AG09319 (cell line): Measurements from ENCODE around the gene TYRO3.
"Not testable (repeated sequence)": the region's sequence is repeated elsewhere in the genome, so short reads cannot be mapped to it uniquely, and the experiment has no call there.

Experiments
- DNase-seq: peaks from one replicate; pipeline ENCODE4 v3.0.0-alpha.2; 2010; ENCODE audit warnings: low read depth; ENCODE audit errors: extremely low read depth
- TF ChIP-seq, protein P1 (sequence below): IDR thresholded peaks from 2 replicates; pipeline ENCODE4 v1.5.1; 2011; ENCODE audit warnings: low read depth, mild to moderate bottlenecking, inconsistent platforms, low read length, moderate library complexity

TYRO3 gene

DNA sequence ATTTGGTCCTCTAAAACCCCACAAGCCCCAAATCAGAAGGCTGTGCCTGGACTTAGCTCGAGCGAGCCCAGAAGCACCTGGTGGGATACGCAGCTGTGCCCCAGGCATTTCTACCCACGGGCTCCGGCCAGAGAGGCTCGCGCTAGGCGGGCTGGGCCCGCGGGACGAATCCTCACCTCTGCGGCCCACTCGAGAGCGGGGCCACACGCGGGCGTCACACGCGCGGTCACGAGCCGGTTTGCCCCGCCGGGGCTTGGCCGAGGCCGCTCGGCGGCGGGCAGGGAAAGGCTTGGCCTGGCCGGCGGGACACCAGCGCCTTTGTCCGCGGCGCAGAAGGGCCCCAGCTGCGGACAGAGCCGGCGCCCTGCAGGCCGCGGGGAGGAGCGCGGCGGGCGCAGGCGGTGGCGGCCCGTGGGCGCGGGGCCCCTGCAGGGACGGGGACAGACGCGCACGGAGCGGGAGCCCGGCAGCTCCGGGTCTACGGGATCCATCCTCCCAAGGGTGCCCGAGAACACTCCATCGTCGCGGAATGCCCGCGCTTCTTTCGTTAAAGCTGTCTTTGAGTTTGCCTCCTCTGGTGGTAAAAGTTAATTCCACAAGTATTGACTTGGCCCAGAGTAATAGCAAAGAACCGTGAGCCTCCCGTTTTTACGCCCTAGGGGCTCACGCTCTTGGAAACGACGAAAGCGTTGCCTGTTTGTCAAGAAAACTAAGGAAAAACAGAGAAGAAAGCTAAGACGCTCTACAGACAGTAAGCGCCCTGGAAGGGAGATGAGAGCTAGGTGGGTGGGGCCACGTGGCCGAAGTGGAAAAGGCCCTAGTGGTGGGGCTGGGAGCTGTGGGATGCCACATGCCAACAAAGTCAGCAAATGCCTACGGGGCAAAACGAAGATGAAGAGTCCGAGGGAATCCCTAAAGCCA lies 26.4 kb downstream of the TYRO3 start:
- TF ChIP-seq, protein P1, sequence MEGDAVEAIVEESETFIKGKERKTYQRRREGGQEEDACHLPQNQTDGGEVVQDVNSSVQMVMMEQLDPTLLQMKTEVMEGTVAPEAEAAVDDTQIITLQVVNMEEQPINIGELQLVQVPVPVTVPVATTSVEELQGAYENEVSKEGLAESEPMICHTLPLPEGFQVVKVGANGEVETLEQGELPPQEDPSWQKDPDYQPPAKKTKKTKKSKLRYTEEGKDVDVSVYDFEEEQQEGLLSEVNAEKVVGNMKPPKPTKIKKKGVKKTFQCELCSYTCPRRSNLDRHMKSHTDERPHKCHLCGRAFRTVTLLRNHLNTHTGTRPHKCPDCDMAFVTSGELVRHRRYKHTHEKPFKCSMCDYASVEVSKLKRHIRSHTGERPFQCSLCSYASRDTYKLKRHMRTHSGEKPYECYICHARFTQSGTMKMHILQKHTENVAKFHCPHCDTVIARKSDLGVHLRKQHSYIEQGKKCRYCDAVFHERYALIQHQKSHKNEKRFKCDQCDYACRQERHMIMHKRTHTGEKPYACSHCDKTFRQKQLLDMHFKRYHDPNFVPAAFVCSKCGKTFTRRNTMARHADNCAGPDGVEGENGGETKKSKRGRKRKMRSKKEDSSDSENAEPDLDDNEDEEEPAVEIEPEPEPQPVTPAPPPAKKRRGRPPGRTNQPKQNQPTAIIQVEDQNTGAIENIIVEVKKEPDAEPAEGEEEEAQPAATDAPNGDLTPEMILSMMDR, result peak; percentile 26
- peak; percentile 8 for DNase-seq

DNA sequence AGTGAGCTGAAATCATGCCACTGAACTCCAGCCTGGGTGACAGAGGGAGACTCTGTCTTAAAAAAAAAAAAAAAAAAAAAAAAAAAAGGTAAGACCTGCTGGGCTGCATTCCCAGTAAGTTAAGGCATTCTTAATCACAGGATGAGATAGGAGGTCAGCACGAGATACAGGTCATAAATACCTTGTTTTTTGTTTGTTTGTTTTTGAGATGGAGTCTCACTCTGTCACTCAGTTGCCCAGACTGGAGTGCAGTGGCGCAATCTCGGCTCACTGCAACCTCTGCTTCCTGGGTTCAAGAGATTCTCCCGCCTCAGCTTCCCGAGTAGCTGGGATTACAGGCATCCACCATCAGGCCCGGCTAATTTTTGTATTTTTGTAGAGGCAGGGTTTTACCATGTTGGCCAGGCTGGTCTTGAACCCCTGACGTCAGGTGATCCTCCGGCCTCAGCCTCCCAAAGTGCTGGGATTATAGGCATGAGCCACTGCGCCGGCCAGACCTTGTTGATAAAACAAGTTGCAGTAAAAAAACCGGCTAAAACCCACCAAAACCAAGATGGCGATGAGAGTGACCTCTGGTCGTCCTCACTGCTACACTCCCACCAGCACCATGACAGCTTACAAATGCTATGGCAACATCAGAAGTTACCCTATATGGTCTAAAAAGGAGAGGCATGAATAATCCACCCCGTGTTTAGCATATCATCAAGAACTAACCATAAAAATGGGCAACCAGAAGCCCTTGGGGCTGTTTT lies 27.7 kb downstream of the TYRO3 start:
- not testable (repeated sequence) for DNase-seq

DNA sequence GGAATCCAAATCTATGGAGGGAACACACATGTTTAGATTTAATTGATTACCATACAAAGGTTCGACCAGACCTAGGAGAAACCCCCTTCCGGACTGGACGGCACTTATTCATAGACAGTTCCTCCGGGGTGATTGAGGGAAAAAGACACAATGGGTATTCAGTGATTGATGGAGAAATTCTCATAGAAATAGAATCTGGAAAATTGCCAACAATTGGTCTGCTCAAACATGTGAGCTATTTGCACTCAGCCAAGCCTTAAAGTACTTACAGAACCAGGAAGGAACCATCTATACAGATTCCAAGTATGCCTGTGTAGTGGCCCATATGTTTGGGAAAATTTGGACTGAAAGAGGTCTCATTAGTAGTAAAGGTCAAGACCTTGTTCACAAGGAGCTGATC lies 30.0 kb downstream of the TYRO3 start:
- DNase-seq, result not testable (repeated sequence)

DNA sequence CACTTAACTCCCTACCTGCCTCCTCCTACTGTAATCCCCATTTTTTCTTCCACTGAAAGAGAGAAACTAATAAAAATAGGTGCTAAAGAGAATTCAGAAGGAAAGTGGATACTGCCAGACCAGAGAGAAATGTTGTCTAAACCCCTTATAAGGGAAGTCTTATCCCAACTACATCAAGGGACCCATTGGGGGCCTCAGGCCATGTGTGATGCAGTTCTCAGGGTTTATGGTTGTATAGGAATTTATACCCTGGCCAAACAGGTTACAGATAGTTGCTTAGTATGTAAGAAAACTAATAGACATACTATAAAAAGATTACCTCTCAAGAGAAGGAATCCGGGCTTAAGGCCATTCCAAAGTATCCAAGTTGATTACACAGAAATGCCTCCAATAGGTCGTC lies 30.6 kb downstream of the TYRO3 start:
- not testable (repeated sequence) for DNase-seq

DNA sequence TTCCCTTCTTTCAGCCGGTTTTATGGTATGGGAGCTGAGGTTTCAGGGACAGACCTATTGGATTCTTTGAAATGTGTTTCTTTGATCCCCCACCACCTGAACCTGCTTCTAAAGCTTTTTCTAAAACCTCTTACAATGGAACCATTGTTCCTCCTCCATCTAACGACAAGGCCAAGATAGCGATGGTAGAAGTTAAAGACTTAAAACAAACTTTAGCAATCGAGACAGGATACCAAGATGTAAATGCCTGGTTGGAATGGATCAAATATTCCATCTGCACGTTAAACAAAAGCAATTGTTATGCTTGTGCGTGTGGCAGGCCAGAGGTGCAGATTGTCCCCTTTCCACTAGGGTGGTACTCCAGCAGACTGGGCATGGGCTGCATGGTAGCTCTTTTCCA lies 32.2 kb downstream of the TYRO3 start:
- not testable (repeated sequence) for DNase-seq

DNA sequence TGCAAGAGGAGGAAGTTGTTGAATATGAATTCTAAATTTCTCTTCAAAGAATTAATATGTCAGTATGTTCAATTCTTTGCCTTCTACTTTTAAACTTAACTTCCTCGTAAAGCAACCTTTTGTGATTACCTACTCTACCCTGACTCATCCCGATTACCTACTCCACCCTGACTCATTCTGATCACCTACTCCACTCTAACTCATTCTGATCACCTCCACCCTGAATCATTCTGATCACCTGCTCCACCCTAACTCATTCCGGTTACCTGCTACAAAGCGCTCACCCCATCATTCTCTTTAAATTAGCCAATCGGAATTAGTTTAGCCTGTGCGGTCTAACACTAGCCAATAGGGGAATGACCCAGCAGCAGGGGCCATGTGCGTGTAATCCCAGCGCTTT lies 33.7 kb downstream of the TYRO3 start:
- DNase-seq, result not testable (repeated sequence)

DNA sequence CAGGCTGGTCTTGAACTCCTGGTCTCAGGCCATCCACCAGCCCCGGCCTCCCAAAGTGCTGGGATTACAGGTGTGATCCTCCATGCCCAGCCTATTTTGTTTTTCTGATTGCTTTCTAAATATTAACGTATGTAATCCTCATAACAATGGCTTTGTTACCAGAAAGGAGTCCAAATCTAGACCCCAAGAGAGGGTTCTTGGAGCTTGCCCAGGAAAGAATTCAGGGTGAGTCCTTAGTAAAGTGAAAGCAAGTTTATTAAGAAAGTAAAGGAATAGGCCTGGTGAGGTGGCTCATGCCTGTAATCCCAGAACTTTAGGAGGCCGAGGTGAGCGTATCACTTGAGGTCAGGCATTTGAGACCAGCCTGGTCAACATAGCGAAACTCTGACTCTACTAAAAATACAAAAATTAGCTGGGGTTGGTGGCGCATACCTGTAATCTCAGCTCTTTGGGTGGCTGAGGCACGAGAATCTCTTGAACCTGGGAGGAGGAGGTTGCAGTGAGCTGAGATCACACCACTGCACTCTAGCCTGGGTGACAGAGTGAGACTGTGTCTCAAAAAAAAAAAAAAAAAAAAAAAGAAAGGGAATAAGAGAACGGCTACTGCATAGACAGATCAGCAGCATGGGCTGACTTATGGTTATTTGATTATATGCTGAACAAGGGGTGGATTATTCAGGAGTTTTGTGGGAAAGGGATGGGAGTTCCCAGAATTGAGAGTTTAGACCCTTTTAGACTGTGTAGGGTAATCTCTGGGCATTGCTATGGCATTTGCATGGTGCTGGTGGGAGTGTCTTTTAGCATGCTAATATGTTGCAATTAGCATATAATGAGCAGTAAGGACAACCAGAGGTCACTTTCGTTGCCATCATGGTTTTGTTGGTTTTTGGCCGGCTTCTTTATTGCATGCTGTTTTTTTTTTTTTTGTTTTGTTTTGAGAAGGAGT lies 36.1 kb downstream of the TYRO3 start:
- no peak for DNase-seq
- TF ChIP-seq, protein P1, result no peak

DNA sequence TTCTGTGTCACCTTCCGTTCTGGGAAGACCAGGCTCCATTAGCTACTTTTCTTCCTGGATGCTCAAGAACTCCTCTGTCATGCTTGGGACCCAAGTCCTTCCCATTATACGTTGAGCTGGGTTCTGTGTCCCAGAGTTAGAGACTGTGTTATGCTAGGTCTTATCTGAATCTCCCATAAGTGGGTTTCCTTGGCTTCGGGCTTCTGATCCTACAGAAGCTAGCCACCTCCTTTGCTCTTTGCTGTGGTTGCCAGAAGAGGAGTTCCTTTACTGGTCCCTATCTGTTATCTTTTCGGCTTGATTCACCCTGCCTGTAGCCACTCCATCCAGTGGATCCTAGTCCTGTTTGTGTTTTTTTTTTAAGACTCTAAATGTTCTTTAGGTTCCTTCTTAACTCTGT lies 38.0 kb downstream of the TYRO3 start:
- no peak for DNase-seq
- TF ChIP-seq, protein P1, result no peak

DNA sequence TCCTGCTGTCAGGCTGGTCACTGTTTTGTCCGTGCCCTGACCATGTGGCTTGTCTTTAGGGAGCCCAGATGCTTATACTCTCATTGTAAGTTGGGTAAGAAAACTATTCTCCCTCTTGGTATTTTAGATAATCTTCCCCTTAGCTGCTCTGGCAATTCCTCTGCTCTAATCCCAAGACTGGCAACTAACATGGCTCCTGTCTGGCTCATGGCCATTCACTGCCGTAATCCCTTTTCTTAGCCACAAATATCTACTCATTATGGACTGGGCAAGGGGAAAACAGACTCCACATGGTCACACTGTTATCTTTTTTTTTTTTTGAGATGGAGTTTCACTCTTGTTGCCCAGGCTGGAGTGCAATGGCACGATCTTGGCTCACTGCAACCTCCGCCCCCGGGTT lies 38.8 kb downstream of the TYRO3 start:
- TF ChIP-seq, protein P1, result no peak

More for the DNA sequence above, 38.8 kb downstream of the TYRO3 start:
- no peak for DNase-seq
